HG02884 (cell line): ENCODE data around the gene CBLB.
"Not testable (repeated sequence)": the region's sequence is repeated elsewhere in the genome, so short reads cannot be mapped to it uniquely, and the experiment has no call there.

Experiments used
- ATAC-seq: cut with Tn5 transposase; IDR thresholded peaks from one replicate; pipeline ENCODE4 v1.9.1; 2021; ENCODE audit warnings: mild to moderate bottlenecking, moderate library complexity; ENCODE audit not compliant: unreplicated experiment

The CBLB gene

DNA sequence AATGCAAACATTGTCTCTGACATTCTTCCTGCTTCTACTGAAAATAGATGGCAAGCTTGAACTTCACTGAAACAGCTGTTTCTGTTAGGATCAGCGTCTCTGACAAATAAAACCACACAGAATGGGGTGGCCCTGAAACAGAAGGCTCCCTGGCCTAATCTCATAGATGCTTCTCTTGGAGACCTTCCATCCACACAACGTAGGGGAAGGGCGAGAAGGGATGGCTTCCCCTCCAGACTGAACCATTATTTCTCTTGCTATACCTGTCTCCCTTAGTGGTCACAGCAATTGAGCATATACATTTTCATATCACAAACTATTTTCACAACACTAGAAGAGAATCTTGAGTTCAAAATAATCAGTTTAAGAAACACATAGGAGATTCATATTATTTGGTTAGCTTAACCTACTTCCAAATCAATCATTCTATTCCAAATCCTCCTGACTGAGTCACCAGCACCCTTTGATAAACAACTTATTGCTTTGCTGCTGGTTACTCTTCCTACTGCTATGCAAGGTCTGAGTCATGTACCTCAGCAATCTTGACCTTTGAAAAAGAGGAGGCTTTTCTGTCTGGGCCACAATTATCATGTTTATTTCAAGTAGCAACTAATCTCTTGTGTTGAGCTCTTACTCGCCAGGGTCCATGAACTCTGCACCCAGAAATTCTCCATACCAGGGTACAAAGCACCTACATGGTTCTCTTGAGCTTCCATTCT, 45.5 kb downstream of the CBLB start:
- no peak for ATAC-seq

DNA sequence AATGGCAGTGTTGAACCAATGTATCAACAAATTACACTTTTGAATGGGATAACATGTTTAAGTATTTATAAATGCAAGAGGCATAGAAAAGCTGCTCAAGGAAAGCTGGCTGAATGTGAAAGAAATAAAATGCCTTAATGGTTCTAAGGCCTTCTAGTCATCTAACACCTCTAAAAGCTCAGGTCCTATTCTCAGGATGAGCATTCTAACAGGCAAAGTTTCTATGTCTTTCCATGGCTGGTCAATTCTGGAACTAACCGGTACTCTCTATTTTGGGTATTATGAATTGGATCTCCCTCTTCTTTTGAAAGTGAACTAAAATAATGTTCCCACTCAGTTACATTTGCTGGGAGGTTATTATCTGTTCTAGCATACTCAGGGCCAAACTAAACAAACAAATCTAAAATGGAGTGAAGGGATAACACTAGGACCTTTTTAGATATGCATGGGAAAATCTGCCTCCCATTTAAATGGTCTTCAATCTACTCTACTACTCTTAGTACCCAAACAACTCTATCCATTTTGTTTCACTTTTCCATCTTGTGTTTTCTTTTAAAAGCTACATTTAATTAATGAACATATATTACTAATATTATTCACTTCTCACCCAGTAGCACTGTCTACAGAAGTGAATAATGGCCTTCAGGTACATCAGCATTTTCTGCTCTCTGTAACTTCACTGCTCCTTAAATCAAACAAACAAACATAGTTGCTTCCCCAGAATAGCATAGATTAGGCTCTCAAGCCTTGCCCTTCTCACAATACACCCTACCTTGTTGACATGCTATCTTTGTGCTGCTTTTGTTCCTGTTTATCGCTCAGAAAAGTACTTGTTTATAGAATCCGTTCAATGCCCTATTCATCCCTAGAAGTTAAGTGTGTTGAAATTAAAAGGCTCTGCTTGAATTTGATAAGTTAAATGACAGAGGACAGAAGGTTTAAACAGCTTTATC, 46.4 kb downstream of the CBLB start:
- peak; percentile 49 for ATAC-seq

DNA sequence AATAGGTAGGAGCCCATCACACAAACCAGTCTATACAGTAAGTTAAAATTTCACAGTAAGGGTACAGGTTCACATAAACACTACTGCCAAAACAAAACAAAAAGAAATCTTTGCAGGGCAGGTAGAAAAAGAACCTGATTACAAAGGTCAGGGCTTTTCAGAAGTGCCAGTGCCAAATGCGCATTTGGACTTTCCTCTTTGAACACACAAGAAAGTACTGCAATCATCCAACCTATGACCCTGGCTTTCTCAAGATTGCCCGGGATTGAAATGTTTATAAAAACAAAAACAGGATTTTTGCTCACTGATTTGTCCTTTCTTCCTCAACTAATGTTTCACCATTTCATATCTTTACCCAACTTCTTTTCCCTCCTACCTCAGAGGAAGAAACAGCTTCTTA, 47.4 kb downstream of the CBLB start:
- ATAC-seq = no peak

- ATAC-seq = no peak
Measured at GRCh38 chr3:105816833-105817232, 52.0 kb downstream of the CBLB start.

- not testable (repeated sequence) for ATAC-seq
Measured at GRCh38 chr3:105815331-105815730, 53.5 kb downstream of the CBLB start.

- ATAC-seq = no peak
Measured at GRCh38 chr3:105813710-105814109, 55.1 kb downstream of the CBLB start.

- no peak for ATAC-seq
Measured at GRCh38 chr3:105812194-105812586, 56.6 kb downstream of the CBLB start.

DNA sequence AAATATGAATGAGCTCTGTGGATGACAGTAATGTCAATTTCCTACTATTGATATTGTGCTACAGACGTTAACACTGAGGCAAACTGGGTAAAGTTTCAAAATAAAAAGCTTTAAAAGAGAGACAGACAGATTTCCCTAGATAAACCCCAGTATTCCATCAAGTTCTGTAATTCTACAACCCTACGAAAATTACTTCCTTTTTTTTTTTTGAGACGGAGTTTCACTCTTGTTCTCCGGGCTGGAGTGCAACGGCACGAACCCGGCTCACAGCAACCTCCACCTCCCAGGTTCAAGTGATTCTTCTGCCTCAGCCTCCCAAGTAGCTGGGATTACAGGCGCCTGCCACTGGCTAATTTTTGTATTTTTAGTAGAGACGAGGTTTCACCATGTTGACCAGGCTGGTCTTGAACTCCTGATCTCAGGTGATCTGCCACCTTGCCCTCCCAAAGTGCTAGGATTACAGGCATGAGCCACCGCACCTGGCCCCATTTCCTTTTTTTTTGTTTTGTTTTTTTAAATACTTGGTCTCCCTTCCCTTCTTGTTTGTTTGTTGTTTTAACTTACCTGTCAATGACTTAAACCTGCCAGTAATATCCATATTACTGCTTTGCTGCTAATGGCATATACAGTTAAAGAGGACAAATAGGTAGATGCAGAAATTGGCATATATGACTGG, 57.2 kb downstream of the CBLB start:
- peak; percentile 46 for ATAC-seq

DNA sequence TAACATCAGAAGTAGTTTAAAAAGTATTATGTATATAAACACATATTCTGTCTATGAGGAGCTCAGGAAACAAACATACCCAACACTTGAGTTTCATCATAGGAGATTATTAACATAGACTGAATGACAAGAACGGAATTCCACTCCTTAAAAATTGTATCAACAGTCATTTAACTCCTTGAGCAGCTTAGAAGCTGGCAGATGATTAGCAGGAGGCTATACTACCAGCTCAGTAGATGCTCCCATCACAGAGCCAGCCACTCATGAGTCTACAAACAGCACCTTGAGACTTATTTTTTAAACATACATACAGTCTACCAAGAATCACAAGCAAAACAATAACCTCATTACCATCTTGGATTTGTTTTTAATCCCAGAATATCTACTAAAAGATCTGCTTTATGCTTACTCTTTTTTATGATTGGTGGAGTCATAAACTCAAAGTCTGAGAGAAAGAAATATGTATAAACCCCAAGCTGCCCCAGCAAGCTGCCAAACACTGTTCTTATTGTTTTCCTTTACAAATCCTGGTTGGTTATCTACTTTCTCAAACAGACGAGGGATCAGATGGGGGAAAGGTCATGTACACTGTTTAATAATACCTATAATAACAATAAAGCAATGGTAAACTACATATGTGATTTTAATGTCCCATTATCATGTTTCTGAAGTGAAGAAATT, 59.5 kb downstream of the CBLB start:
- ATAC-seq = no peak

GRCh38 chr3:105807701-105808100, 61.1 kb downstream of the CBLB start:
- ATAC-seq = no peak

- ATAC-seq = no peak
Measured at GRCh38 chr3:105807146-105807545, 61.7 kb downstream of the CBLB start.

DNA sequence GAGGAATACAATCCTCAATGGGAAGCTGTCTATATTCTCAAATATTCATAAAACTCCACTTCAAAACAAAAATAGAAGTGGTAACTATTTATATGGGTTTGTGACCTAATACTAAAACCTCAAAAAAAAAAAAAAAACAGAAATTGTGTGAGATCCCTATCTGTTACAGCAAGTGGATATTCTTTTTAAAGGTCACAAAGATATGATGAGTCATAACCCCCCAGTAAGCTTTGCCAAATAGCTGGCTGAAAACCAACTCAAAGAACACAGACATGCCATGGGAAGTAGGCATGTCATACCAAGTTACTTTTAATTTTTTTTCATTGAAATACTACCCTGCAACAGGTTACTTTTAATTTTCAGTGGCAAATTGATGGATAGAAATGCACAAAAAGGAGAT, 62.5 kb downstream of the CBLB start:
- ATAC-seq = no peak

GRCh38 chr3:105805404-105805803, 63.4 kb downstream of the CBLB start:
- ATAC-seq = no peak

- ATAC-seq = no peak
Measured at GRCh38 chr3:105802118-105802706, 66.6 kb downstream of the CBLB start.

GRCh38 chr3:105801397-105801796, 67.4 kb downstream of the CBLB start:
- ATAC-seq = no peak

DNA sequence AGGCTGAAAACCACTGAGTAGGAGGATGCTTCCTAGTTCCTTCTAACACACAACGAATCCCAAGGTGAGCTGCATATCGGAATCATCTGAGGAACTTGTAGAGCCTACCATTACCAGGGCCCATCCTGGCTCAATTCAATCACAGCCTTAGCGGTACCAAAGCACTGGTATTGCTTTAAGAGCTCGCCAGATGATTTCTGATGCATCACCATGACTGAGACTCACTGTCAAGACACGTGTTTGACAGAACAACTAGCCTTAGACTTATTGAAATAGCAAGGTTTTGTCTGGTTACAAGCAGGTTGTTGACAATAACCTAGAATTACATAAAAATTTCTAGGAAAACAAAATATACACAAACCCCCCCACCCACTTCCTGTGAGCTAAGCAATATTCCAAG, 68.5 kb downstream of the CBLB start:
- ATAC-seq = no peak

GRCh38 chr3:105799286-105799685, 69.5 kb downstream of the CBLB start:
- ATAC-seq = no peak

- peak; percentile 81 for ATAC-seq
Measured at GRCh38 chr3:105798381-105798934, 70.4 kb downstream of the CBLB start.

- no peak for ATAC-seq
Measured at GRCh38 chr3:105793040-105793439, 75.8 kb downstream of the CBLB start.
